NCI-H128 (cell line): ENCODE measurements around the gene MAPK14.
"Not testable (repeated sequence)": the region's sequence is repeated elsewhere in the genome, so short reads cannot be mapped to it uniquely, and the experiment has no call there.

Experiments used
- DNase-seq: peaks from one replicate; lab custom pipeline; 2025; ENCODE audit not compliant: unreplicated experiment; lab: John Stamatoyannopoulos, UW

The MAPK14 gene

GRCh38 chr6:36027501-36028087 lies at the start of gene MAPK14:
MAPK14 (plus strand) TSS chr6:36027808; CDS start chr6:36028158, 350 bp downstream.
- DNase-seq, result peak; percentile 100

DNA sequence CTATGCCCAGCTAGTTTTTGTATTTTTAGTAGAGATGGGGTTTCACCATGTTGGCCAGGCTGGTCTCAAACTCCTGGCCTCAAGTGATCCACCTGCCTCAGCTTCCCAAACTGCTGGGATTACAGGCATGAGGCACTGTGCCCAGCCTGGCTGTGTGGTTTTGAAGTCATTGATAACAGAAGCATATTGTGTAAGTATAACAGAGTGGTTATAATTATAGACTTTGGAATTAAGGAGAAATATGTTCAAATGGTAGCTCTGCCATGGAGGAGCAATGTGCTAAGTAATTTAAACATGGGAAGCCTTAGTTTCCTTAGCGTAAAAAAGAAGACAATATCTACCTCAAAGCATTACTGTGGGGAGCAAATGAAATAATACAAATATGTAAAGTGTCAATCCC lies 47.5 kb upstream of the MAPK14 start:
- not testable (repeated sequence) for DNase-seq

- no peak for DNase-seq
These were observed 46.5 kb upstream of the MAPK14 start for GRCh38 chr6:35980991-35981645.

DNA sequence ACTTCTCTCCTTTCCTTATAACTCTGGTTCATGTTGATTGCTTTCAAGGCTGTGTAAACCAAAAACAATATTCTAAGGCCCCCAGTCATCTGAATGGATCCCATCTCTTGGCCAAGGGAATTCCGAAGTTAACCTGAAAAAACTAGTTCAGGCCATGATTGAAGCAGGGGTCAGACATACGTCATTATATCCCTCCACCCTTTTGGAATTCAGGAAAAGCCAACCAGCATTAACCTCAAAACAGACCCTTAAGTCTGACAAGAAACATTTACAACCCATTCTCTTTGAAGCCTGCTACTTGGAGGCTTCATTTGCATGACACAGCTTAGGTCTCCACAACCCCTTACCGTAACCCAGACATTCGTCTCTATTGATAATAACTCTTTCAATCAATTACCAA lies 42.9 kb upstream of the MAPK14 start:
- no peak for DNase-seq

GRCh38 chr6:35988047-35988446 lies 39.6 kb upstream of the MAPK14 start:
- not testable (repeated sequence) for DNase-seq

GRCh38 chr6:35993150-35993549 lies 34.5 kb upstream of the MAPK14 start:
- no peak for DNase-seq

DNA sequence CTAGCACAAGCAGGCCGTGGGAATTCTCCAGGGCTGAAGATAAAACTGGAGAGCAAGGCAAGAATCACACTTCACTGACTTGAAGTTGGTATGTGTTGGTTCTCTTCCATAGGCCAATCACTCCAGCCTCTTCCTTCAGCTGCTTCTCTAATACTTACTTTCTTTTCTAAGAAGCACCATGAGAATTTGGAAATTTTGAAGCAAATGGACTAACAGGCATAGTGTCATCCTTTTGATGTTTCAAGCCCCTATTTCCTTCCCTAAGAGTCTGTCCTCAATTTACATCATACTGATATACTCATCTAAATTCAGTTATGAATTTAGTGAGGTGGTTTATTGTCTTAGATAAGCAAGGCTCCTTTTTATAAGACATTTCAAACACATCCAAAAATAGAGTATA lies 27.2 kb upstream of the MAPK14 start:
- DNase-seq, result no peak

GRCh38 chr6:36015666-36016065 lies 11.9 kb upstream of the MAPK14 start:
- DNase-seq, result no peak

- no peak for DNase-seq
These were observed 9.3 kb upstream of the MAPK14 start for GRCh38 chr6:36018339-36018738.

GRCh38 chr6:36019167-36019566 lies 8.4 kb upstream of the MAPK14 start:
- no peak for DNase-seq

DNA sequence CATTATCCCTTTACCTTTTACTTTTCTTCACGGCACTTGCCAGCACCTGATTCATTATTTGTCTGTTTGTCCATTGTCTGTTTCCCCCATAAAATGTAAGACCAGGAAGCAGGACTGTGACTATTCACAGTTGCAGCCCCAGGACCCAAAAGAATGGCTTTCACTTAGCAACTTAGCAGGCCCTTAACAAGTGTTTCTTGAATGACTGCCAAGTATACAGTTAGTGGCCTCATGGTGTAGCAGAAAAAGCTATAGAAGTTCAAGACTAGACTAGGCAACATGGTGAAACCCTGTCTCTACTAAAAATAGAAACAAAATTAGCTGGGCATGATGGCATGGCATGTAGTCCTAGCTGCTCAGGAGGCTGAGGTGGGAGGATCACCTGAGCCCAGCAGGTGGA lies 7.5 kb upstream of the MAPK14 start:
- DNase-seq, result peak; percentile 14

- no peak for DNase-seq
These were observed 3.4 kb upstream of the MAPK14 start, which contains the start of gene SLC26A8 for GRCh38 chr6:36023996-36024795. SLC26A8 (minus strand) TSS chr6:36024641; CDS start chr6:36019707, 4,934 bp downstream.

- DNase-seq, result no peak
These were observed 2.2 kb upstream of the MAPK14 start for GRCh38 chr6:36025260-36025931.

DNA sequence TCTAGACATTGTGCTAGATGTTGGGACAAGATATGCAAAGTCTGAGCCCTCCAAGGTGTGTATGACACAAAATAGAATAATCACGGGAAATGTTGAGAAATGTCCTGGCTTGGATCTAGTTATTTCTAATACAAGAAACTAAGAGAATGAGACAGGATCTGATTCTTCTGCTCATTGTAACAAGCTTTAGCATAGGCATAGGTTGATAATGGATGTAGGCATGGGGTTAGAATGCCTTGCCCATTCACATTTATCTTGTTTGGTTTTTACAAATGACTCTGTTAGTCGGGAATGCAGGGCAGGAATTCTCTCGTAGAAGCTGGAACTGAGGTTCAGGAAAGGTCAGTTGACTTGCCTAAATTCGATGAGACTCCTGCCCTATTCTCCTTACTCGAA lies 1.7 kb upstream of the MAPK14 start:
- no peak for DNase-seq

DNA sequence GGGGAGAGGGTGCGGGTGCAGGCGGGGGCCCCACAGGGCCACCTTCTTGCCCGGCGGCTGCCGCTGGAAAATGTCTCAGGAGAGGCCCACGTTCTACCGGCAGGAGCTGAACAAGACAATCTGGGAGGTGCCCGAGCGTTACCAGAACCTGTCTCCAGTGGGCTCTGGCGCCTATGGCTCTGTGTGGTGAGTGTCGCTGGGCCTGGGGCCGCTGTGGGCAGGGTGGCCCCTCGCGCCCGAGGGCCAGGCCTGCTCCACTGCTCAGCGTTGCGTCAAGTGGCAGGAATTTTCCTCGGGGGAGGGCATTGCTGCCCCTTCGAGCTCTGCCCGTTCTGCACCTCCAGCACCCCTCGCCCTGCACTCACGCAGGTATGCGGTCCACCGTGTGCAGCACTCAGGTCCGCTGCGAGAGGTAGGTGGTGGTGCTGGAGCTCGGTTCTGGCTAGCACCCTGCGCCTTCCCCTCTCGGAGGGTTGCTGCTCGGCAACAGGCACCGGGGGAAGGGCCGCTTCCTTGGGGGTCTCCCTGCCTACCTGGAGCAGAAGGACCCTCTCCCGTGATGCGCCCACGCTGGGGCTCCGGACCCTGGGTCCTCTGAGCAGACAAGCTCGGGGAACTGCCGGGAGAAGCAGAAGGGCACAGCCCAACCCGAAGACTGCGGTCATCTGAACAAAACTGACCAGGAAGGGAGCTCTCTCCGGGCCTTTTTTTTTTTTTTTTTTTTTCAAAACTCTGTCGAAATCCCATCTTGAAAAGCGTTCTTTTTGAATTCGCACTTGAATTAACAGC lies 674 bp downstream of the MAPK14 start:
- DNase-seq, result no peak

DNA sequence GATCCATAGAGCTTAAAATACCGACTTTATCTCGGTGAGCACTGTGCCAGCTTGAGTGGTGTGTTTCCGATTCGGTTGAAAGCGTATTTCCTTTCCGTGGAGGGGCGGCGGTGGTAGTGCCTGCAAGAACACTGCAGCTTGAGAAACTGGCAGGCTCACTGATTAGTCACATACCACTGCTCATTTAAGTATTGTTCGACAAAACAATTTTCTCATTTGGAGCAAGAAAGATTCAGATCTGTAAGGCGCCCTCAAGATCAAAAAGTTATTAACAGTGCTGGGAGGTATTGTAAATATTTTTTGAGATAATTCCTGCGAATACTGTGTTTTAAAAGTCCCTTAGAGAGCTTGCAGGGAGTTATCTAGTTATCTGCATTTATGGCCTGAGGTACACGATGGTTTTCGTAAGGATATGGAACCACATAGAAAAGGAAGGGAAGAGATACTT lies 1.3 kb downstream of the MAPK14 start:
- no peak for DNase-seq

DNA sequence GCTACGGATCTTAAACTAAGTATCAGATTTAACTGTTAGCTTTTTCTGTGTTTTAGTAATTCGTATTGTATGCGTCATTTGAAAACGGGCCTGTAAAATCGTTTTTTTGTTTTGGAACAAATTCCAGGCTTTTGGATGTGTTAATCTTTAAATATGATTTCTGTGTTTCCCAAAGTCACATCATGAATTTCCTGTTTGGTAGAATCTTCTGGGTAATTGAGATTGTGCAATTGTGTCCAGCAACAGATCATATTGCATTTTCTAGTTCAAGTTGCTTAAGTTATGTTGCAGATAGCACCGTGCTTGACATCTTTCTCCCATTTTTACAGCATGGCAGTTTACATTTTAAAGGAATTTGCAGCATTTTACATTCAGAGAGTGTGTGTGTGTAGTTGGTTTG lies 1.9 kb downstream of the MAPK14 start:
- no peak for DNase-seq

DNA sequence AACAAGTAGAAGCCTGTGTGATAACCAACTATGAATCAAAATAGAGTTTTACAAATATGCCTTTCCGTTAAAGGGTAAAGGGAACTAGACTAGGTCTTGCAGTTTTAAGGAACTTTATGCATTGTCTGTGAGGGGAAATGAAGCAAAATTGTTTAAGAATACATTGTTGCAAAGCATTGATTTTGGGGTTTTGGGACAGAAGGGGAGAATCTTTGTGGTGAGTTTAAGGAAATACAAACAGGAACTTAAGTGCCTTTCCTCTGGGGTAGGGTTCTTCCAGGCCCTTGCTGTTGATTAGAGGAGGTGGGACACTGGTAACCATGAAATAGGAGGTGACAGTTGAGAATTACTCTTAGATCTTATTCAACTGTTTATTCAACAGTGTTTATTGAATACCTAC lies 4.7 kb downstream of the MAPK14 start:
- no peak for DNase-seq

DNA sequence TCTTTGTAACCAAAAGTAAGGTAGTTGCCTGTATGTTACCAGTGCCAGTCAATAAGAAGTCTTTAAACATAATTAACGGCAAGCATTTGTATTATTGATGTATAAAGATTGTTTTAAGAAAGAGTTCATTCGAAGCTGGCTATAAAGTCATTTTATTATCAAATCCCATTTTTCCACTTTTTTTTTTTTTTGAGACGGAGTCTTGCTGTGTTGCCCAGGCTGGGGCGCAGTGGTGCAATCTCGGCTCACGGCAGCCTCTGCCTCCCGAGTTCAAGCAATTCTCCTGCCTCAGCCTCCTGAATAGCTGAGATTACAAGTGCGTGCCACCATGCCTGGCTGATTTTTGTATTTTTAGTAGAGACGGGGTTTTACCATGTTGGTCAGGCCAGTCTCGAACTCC lies 5.5 kb downstream of the MAPK14 start:
- not testable (repeated sequence) for DNase-seq

DNA sequence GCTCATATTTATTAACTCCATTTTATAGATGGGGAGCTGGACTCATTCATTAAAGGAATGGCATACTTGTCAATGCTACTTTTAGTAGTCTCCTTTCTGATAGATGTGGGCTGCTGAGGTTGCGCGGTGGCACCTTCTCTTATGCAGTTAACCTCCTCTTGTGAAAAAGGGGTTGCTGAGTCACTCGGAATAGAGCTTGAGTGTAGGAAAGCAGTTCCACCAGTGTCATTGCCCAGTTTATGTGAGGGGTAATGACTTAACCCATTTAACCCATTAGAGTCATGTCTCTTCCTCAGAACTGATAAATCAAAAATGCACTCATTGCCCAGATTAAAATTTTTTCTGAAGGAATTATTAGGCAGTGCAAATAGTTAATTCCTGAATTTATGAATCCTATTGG lies 6.3 kb downstream of the MAPK14 start:
- no peak for DNase-seq

- DNase-seq, result no peak
These were observed 6.8 kb downstream of the MAPK14 start for GRCh38 chr6:36034441-36034840.
